ENCODE data around the gene LRRC74A.
A peak's percentile ranks its signal among the peaks of the same experiment; 100 is the strongest.

Gene LRRC74A

DNA sequence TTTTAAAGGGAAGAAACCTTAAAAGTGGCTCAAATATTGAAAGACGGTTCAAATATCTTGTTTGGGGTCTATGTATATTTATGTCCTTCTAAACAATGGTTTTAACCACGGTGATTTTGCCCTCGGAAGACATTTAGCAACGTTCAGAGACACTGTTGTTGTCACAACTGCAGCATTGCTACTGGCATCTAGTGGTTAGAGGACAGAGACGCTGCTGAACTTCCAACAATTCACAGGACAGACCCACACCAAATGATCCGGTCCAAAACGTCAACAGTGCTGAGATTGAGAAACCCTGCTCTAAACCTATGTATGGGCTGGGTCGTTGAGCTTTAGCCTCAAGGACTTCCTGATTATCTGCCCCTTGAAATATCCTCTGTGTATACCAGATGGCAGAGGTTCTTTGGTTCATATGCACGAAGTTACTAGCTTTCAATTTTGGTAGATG lies 15.2 kb upstream of the LRRC74A start:
- H3K4me3 ChIP-seq (replicated peaks; ENCODE audit: low read depth, low read length), result peak overlapping the region; percentile 85

DNA sequence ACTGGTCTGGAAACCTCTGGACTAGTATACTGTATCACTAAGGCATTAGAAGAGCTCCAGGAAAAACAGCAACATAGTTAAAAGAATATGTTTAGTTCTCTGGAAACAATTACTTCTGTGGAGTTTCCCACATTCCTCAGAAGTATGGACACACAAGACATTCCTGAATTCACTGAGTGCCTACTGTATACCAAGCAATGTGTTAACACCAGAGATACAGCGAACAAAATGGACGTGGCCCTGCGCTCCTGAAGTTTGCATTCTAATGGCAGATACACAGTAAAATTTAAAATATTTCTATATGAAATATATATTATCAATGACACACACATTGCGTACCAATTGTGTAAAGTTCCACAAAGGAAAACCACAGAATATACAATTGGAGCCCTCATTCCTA lies 14.6 kb upstream of the LRRC74A start:
- Histone ChIP-seq H3K36me3 (ENCODE audit: control insufficient read depth, insufficient read depth, low read length) (peaks cover 7% of the 10 kb centered on the region), H3K27me3 (replicated peaks; ENCODE audit: control insufficient read depth, insufficient read depth, low read length) (no peaks in the 10 kb centered on the region), H3K4me3 (replicated peaks; ENCODE audit: low read depth, low read length) (peak overlapping the region; percentile 85)
- TF ChIP-seq, protein P1, sequence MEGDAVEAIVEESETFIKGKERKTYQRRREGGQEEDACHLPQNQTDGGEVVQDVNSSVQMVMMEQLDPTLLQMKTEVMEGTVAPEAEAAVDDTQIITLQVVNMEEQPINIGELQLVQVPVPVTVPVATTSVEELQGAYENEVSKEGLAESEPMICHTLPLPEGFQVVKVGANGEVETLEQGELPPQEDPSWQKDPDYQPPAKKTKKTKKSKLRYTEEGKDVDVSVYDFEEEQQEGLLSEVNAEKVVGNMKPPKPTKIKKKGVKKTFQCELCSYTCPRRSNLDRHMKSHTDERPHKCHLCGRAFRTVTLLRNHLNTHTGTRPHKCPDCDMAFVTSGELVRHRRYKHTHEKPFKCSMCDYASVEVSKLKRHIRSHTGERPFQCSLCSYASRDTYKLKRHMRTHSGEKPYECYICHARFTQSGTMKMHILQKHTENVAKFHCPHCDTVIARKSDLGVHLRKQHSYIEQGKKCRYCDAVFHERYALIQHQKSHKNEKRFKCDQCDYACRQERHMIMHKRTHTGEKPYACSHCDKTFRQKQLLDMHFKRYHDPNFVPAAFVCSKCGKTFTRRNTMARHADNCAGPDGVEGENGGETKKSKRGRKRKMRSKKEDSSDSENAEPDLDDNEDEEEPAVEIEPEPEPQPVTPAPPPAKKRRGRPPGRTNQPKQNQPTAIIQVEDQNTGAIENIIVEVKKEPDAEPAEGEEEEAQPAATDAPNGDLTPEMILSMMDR (IDR thresholded peaks at IDR 0.05; ENCODE audit: insufficient read depth, low read length, poor library complexity, severe bottlenecking), result no peak
- DNase-seq (ENCODE audit: extremely low read depth, insufficient read length), result no peak

More for the DNA sequence above, 15.2 kb upstream of the LRRC74A start:
- no peaks in the 10 kb centered on the region for H3K27me3 ChIP-seq (replicated peaks; ENCODE audit: control insufficient read depth, insufficient read depth, low read length)
- no peak for DNase-seq (ENCODE audit: extremely low read depth, insufficient read length)
- H3K36me3 ChIP-seq (ENCODE audit: control insufficient read depth, insufficient read depth, low read length), result peaks cover 7% of the 10 kb centered on the region
- TF ChIP-seq, protein P1 (IDR thresholded peaks at IDR 0.05; ENCODE audit: insufficient read depth, low read length, poor library complexity, severe bottlenecking), result peak; percentile 58

DNA sequence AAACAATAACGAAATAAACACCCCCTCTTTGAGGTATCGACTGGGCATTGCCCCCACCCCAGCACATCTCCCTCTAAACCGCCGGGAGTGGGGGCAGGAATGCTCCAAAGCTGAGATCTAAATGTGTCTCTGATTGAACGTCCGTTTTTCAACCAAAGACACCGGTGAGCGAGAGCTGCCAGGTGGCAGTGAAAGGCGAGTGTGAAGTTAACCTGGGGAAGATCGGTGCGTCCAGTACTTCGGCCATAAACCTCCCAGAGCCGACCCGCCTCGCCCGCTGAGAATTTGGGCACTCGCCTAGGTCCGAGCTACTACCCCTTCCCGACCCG lies 14.2 kb upstream of the LRRC74A start:
- TF ChIP-seq, protein P1 (IDR thresholded peaks at IDR 0.05; ENCODE audit: insufficient read depth, low read length, poor library complexity, severe bottlenecking), result no peak
- Histone ChIP-seq H3K27me3 (replicated peaks; ENCODE audit: control insufficient read depth, insufficient read depth, low read length) (no peaks in the 10 kb centered on the region), H3K4me3 (replicated peaks; ENCODE audit: low read depth, low read length) (peak overlapping the region; percentile 85), H3K36me3 (ENCODE audit: control insufficient read depth, insufficient read depth, low read length) (peaks cover 7% of the 10 kb centered on the region)
- DNase-seq (ENCODE audit: extremely low read depth, insufficient read length), result no peak

DNA sequence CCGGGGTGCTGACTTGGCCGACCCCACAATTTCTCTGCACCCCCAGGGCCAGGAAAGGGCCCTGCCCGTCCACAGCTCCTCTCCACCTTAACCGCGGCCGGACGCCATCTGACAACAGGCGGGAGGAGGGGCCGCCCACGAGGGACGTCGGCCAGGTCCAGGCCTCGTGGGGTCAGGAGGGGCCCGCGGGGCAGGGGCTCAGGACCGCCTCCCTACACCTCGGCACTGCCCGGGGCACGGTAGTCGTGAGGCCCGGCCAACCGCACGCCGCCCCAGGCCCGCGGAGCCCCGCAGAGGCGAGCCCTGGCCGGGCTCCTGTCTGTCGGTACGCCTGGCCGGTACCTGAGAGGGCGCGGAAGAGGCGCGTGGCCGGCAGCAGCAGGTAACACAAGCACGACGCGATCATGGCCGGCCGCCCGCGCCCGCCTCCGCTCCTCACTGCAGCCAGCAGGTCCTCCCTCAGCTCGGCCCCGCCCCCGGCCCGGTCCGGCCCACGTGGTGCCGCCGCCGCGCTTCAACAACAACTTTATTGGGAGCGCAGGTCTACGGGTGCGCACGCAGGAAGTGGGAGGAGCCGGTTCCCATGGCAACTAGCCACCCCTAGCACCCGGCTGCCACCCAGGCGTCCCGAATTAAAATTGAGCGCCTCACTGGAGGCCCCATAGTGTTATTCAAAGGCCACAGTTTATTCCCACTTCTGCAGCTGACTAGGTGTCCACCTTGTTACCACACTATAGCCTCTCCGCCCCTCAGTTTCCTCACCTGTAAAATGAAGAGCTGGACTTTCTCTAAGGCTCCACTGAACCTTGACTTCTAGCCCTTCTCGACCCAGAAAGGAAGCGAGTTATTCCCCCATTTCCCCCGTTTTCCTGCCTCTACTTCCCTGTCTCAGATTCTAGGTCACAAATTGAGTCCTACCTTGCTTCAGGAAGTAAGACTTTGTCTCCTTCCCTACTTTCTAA lies 13.5 kb upstream of the LRRC74A start, which contains the start of gene ANGEL1:
Gene ANGEL1 (minus strand): TSS at position 461 of the 962 bp plus-strand sequence. CDS start 55 bp downstream, at position 406.
- TF ChIP-seq, protein P1 (IDR thresholded peaks at IDR 0.05; ENCODE audit: insufficient read depth, low read length, poor library complexity, severe bottlenecking), result no peak
- DNase-seq (ENCODE audit: extremely low read depth, insufficient read length), result peak; percentile 98
- Histone ChIP-seq H3K36me3 (ENCODE audit: control insufficient read depth, insufficient read depth, low read length) (peaks cover 5% of the 10 kb centered on the region), H3K4me3 (replicated peaks; ENCODE audit: low read depth, low read length) (peak within 1 kb of the TSS; percentile 85), H3K27me3 (replicated peaks; ENCODE audit: control insufficient read depth, insufficient read depth, low read length) (no peaks in the 10 kb centered on the region)

DNA sequence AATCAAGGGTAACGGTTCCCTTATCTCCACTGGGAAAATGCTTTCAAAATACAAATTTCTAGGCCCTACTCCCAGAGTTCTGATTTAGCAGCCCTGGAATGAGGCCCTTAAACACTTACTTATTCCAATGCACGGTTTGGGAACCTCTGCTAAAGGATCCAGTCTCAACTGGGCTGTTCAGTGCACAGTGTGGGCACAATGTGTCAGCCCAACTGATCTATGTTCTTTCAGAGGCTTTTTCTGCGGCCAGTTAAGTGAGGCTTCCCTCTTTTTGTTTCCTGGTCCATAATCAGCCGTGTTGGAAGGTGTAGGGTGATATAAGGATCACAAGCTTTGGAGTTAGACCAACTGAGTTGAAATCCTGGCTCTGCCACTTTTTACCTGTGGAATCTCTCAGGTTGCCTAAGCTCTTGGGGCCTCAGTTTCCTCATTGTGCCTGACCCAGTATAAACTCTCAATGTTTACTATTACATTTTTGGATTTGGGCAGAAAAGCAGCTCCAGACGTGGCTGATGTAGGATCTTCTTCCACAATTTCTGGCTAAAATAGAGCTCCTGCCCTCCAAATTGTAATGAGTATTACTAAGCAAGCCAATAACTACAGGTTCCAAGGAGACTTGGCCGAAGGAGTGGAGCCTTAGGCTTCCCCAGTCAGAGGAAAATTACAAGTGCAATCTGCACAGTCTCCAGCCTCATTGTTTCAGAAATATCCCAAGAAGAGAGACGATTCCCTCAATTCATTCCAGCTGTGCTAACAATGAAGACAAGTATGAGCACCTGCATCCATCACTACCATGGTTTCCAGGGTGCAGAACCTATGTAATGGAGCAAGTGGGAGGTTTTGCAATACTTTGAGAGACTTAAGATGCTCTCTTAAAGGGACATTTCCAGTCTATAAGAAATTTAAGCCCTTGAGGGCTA lies 11.2 kb upstream of the LRRC74A start:
- Histone ChIP-seq H3K4me3 (replicated peaks; ENCODE audit: low read depth, low read length) (no peak overlapping the region), H3K27me3 (replicated peaks; ENCODE audit: control insufficient read depth, insufficient read depth, low read length) (no peaks in the 10 kb centered on the region), H3K36me3 (ENCODE audit: control insufficient read depth, insufficient read depth, low read length) (no peaks in the 10 kb centered on the region)
- TF ChIP-seq, protein P1 (IDR thresholded peaks at IDR 0.05; ENCODE audit: insufficient read depth, low read length, poor library complexity, severe bottlenecking), result no peak
- no peak for DNase-seq (ENCODE audit: extremely low read depth, insufficient read length)

Measured in GM06990 (cell line).